PC-9 (cell line): Measurements from ENCODE around the gene CABYR. TPM values are rescaled to one million over a fixed set of nuclear protein-coding genes. Genes with fewer than 3 reads are reported as not detected.

Experiments
- BruUV-seq: library from RNA; stranded (reverse); fragments of 400-500 nt; replicated peaks from 2 replicates; lab custom pipeline; 2021; lab: Mats Ljungman, UMichigan
- CTCF ChIA-PET: fragments of 300-600 bp; sonication (Branson Sonifier 250); formaldehyde crosslinking; loops from one replicate; lab custom pipeline; 2022; ENCODE audit warnings: antibody characterized with exemption; lab: Charles Lee
- POLR2A ChIA-PET: fragments of 300-600 bp; sonication (Branson Sonifier 250); formaldehyde crosslinking; loops from one replicate; lab custom pipeline; 2022; ENCODE audit warnings: antibody characterized with exemption; ENCODE audit not compliant: unreplicated experiment; lab: Charles Lee
- DNase-seq, 2 experiments: peaks; one replicate each; pipeline versions ENCODE4 v3.0.0 to v3.0.0-alpha.2; 2015 to 2022; ENCODE audit warnings: mixed read lengths in 1 of 2
- H2AFZ ChIP-seq: fragments of 200-600 bp; sonication (generic); 2 replicates; pipeline ENCODE4 v1.8.1; 2017; ENCODE audit warnings: antibody characterized with exemption
- H3F3A ChIP-seq: fragments of 200-600 bp; sonication (generic); 2 replicates; pipeline ENCODE4 v1.8.1; 2017; ENCODE audit warnings: antibody characterized with exemption, mild to moderate bottlenecking, low read depth; ENCODE audit not compliant: insufficient read depth
- H3K27ac ChIP-seq: fragments of 200-600 bp; sonication (generic); 2 replicates; pipeline ENCODE4 v1.6.1; 2016; ENCODE audit warnings: mixed run types
- H3K27me3 ChIP-seq: fragments of 200-600 bp; sonication (generic); 2 replicates; pipeline ENCODE4 v1.6.1; 2016; ENCODE audit warnings: low read depth, mixed run types; ENCODE audit not compliant: insufficient read depth
- H3K36me3 ChIP-seq: fragments of 200-600 bp; sonication (generic); 2 replicates; pipeline ENCODE4 v1.6.1; 2016; ENCODE audit warnings: low read depth, mixed run types
- H3K4me1 ChIP-seq: fragments of 200-600 bp; sonication (generic); replicated peaks from 2 replicates; pipeline ENCODE4 v1.6.1; 2016; ENCODE audit warnings: mixed run types; ENCODE audit not compliant: insufficient read depth
- H3K4me2 ChIP-seq: fragments of 200-600 bp; sonication (generic); 2 replicates; pipeline ENCODE4 v1.6.1; 2017; ENCODE audit warnings: mixed run types
- H3K4me3 ChIP-seq: fragments of 200-600 bp; sonication (generic); 2 replicates; pipeline ENCODE4 v1.6.1; 2016; ENCODE audit warnings: mixed run types
- H3K79me2 ChIP-seq: fragments of 200-600 bp; sonication (generic); 2 replicates; pipeline ENCODE4 v1.6.1; 2017; ENCODE audit warnings: low read depth, mixed run types
- H3K9me2 ChIP-seq: fragments of 200-600 bp; sonication (generic); 2 replicates; pipeline ENCODE4 v1.8.1; 2017; ENCODE audit warnings: mild to moderate bottlenecking; ENCODE audit not compliant: insufficient read depth
- H3K9me3 ChIP-seq: fragments of 200-600 bp; sonication (generic); 2 replicates; pipeline ENCODE4 v1.8.1; 2016; ENCODE audit warnings: low read depth; ENCODE audit not compliant: insufficient read depth
- H4K20me1 ChIP-seq: fragments of 200-600 bp; sonication (generic); 2 replicates; pipeline ENCODE4 v1.8.1; 2017; ENCODE audit not compliant: insufficient read depth
- CTCF ChIP-seq: fragments of 200-600 bp; sonication (generic); conservative IDR thresholded peaks from 2 replicates; pipeline ENCODE4 v1.6.1; 2017; ENCODE audit warnings: mixed run types, antibody characterized with exemption, mild to moderate bottlenecking, moderate library complexity
- EZH2 ChIP-seq: fragments of 200-600 bp; sonication (generic); IDR thresholded peaks from 2 replicates; pipeline ENCODE4 v1.8.0; 2017; ENCODE audit warnings: antibody characterized with exemption, low read depth
- intact Hi-C: fragments of 100-400 bp; cut with micrococcal nuclease; formaldehyde crosslinking; loops from one replicate; pipeline ENCODE4 v1.10.0; 2022; ENCODE audit not compliant: unreplicated experiment
- total RNA-seq: library from RNA; stranded (reverse); gene quantifications from 2 replicates; pipeline ENCODE4 v1.2.3, GENCODE V29; 2021

CABYR gene
- total RNA-seq, 1 experiment from 2014 or later, result 32.4 TPM

DNA sequence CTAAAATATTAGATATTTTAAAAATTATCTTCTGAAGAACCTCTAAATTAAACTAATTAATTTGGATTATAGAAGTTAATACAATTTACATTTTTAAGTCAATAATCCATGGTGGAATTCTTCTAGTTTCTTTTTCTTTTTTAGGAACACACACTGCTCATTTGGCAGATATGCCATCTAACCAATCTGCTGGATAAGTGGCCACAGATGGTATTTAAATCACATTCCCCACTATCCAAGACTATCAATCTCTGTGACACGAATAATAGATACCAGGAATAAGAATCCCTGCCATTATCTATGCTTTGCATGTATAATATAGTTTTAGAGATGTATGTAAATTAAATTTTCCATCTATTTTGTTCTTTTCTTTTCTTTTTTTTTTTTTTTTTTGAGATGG, 58.5 kb downstream of the CABYR start:
- Histone ChIP-seq H3K36me3 (no peaks in the 10 kb centered on the region), H3K9me2 (no peaks in the 10 kb centered on the region), H3K4me1 (no peaks in the 10 kb centered on the region), H3K27me3 (no peaks in the 10 kb centered on the region), H3K4me3 (no peak overlapping the region), H3K79me2 (no peaks in the 10 kb centered on the region), H3F3A (no peaks in the 10 kb centered on the region), H3K9me3 (no peaks in the 10 kb centered on the region), H3K27ac (no peak overlapping the region), H2AFZ (no peak overlapping the region), H3K4me2 (no peak overlapping the region), H4K20me1 (no peaks in the 10 kb centered on the region)
- DNase-seq, result no peak
- POLR2A ChIA-PET, result no interaction called here
- CTCF ChIA-PET, result no interaction called here
- TF ChIP-seq EZH2 (no peak), CTCF (no peak)
- intact Hi-C loops, result no loop called here
- no TSS peak for BruUV-seq

DNA sequence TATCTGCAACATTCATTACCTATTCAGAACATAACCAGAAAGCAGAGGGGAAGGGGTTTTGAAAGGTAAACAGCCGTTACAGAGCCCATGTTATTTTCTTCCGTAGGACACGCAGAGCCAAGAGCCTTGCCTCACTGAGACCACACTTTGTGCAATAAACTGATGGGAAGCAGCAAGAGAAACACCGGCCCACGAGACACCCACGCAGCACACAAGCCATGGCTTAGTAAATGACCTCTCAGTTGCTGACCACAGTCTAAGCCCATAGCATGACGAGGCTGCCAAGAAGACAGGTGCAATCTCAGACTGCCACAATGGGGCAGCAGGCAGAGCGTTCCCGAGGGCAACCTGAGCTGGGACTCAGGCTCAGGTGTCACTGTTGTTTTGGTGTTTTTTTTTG, 59.6 kb downstream of the CABYR start:
- no peaks in the 10 kb centered on the region for H3K79me2 ChIP-seq
- CTCF ChIA-PET, result no interaction called here
- no peaks in the 10 kb centered on the region for H3K4me1 ChIP-seq
- no peaks in the 10 kb centered on the region for H3K36me3 ChIP-seq
- no peak overlapping the region for H3K4me2 ChIP-seq
- H3K4me3 ChIP-seq, result no peak overlapping the region
- H3F3A ChIP-seq, result no peaks in the 10 kb centered on the region
- H3K9me2 ChIP-seq, result no peaks in the 10 kb centered on the region
- TF ChIP-seq CTCF, result no peak
- TF ChIP-seq EZH2, result no peak
- POLR2A ChIA-PET, result no interaction called here
- BruUV-seq, result no TSS peak
- no peak overlapping the region for H3K27ac ChIP-seq
- no peaks in the 10 kb centered on the region for H3K27me3 ChIP-seq
- H2AFZ ChIP-seq, result no peak overlapping the region
- intact Hi-C loops, result no loop called here
- H4K20me1 ChIP-seq, result no peaks in the 10 kb centered on the region
- no peak for DNase-seq
- H3K9me3 ChIP-seq, result no peaks in the 10 kb centered on the region

DNA sequence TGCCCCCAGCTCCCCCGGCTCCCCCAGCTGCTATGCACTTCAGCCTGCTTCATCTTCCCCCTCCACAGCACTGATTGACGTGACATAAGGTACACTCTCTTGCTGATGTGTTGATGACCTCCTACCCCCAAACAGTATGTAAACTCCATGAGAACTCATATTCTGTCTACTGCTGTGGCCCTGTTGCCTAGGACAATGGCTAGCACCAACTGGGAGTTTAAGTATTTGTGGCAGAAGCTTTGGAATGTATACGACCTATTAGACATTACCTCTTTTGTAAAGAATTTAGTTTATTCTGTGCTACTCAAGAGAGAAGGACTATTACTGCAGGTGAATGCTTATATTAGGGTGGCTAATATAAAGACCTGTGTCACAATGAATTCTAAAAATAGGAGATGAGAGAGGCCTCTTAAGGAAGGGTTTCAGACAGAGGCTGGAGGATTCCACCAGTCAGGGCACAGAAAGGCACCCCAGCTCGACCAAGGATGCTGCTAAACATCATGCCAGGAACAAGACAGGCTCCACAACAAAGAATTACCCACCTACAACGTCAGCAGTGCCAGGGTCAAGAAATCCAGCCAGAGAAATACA, 60.6 kb downstream of the CABYR start:
- no peak for DNase-seq
- Histone ChIP-seq H3K4me2 (no peak overlapping the region), H3K4me1 (no peaks in the 10 kb centered on the region), H4K20me1 (no peaks in the 10 kb centered on the region), H3K9me3 (no peaks in the 10 kb centered on the region), H3K27ac (no peak overlapping the region), H3K27me3 (no peaks in the 10 kb centered on the region), H3K4me3 (no peak overlapping the region), H3K79me2 (no peaks in the 10 kb centered on the region), H2AFZ (no peak overlapping the region), H3F3A (no peaks in the 10 kb centered on the region), H3K9me2 (no peaks in the 10 kb centered on the region), H3K36me3 (no peaks in the 10 kb centered on the region)
- POLR2A ChIA-PET, result no interaction called here
- intact Hi-C loops, result no loop called here
- BruUV-seq, result no TSS peak
- CTCF ChIA-PET, result no interaction called here
- TF ChIP-seq EZH2, result no peak
- TF ChIP-seq CTCF, result no peak
